GM12874 (cell line): ENCODE results near the gene ENG.

Source experiments
- CTCF ChIP-seq: IDR thresholded peaks from 2 replicates; pipeline ENCODE4 v1.5.1; 2011; ENCODE audit warnings: low read depth, mild to moderate bottlenecking, control low read depth, low read length, moderate library complexity; ENCODE audit not compliant: insufficient read depth

The ENG gene

GRCh38 chr9:127856729-127857116 lies 2.3 kb upstream of the ENG start:
- TF ChIP-seq CTCF, result no peak

GRCh38 chr9:127856094-127856728 lies 1.8 kb upstream of the ENG start:
- TF ChIP-seq CTCF, result no peak

- no peak for TF ChIP-seq CTCF
These were observed 1.1 kb upstream of the ENG start for GRCh38 chr9:127855522-127855921.

GRCh38 chr9:127854960-127855359 lies 502 bp upstream of the ENG start:
- TF ChIP-seq CTCF, result no peak

GRCh38 chr9:127853312-127854183 lies 910 bp downstream of the ENG start:
- TF ChIP-seq CTCF, result no peak

GRCh38 chr9:127852829-127853228 lies 1.6 kb downstream of the ENG start:
- TF ChIP-seq CTCF, result no peak

GRCh38 chr9:127850286-127850830 lies 4.1 kb downstream of the ENG start:
- TF ChIP-seq CTCF, result no peak
